Renal pelvis (tissue), 4 donors: ENCODE measurements around the gene RNF4. TPM values are rescaled to one million over a fixed set of nuclear protein-coding genes. Genes with fewer than 3 reads are reported as not detected.
"Not testable (repeated sequence)": the region's sequence is repeated elsewhere in the genome, so short reads cannot be mapped to it uniquely, and the experiment has no call there.

Experiments used
- DNase-seq: peaks from one replicate; pipeline ENCODE4 v3.0.0-alpha.2; 2013
- polyA plus RNA-seq, 3 donors: library from polyadenylated mRNA; unstranded; fragments of 120-200 nt; gene quantifications; one replicate each; pipeline ENCODE4 v1.2.1, GENCODE V29; 2013; ENCODE audit not compliant: insufficient read length in 3 of 3

Gene RNF4
- polyA plus RNA-seq, 3 donors = 68.5 to 70.9 (median 69.4) TPM

DNA sequence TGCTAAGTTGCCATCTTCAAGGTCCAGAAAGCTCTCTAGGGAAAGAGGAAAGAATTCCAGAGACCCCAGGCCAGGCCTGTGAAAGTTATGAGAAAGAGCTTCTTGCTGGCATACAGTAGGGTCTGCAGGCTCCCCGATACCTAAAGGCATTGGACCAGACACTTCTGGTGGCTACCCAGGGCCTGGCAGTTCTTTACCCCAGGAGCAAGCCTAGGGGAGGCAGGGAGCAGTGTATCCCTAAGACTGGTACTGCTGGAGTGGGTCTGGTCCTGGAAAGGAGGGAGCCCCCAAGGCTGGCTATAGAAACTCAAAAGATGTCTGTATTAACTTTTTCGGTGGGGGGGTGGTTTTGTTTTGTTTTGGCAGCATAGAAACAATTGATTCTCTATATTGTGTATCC is 47.7 kb downstream of the RNF4 start:
- DNase-seq = no peak

GRCh38 chr4:2526559-2526958 is 57.7 kb downstream of the RNF4 start:
- no peak for DNase-seq

DNA sequence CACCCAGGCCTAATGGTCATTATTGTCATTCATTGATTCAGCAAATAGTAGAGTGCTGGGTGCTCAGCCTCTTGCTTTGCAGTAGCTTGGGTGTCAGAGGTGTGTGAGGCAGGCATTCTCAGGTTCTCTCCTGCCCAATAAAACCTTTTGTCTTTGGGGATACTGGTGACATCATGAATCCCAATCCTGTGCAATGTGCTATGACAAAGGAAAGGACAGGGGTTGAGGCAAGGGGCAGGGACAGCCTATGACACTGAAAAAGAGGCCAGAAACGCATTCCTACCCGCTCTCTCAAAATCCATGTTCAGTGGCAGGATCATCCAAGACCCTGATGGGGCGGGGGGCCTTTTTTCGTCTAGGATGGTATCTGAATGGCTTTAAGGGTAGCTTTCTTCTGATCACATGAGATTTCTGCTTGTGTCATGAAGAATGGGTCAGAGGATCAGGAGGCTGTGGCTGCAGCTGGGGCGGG is 66.0 kb downstream of the RNF4 start:
- DNase-seq = peak; percentile 10

GRCh38 chr4:2535376-2536192 is 66.7 kb downstream of the RNF4 start:
- DNase-seq = peak; percentile 48

- peak; percentile 99 for DNase-seq
Observed at GRCh38 chr4:2536193-2537010, 67.5 kb downstream of the RNF4 start, which contains the start of gene FAM193A. Gene FAM193A, plus strand, starts transcription at chr4:2536647. Its CDS starts 269 bp downstream, at chr4:2536916.

DNA sequence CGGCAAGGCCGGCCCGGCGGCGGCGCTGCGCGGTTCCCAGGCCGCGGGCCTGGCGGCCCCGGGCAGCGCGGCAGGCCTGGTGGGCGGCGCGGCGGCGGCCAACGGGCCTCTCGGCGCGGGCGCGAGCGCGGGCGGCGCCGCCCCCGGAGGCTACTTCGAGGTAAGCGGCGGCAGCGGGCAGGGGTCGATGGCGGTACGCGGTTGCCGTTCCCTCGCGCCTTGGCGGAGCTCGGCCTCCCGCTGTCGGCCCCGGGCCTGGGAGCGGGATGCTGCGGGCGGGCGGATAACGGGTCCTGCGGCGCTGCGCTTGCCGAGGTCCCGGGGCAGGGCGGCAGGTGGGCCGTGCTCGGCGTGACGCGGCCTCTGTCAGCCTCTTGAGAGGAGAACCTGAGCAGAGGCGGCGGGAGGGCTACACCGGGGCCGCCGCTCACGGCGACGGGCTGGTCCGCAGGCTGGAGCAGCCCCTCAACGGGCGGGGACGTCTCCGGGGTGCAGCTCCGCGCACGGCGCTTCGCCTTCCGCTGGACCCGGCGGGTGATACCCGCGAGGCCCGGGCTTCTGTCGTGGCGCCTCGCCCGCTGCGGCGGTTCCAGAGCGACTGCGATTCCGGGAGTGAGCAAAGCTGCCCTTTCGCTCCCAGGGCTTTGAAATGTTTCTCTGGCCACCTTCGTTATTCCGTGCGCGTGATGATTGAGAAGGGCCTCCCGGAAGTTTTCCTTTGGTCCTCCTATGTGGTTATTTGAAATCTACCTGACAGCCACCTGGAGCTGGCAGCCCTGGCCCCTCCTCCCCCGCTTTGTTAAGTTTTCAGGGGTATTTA is 68.3 kb downstream of the RNF4 start:
- DNase-seq = peak; percentile 38

DNA sequence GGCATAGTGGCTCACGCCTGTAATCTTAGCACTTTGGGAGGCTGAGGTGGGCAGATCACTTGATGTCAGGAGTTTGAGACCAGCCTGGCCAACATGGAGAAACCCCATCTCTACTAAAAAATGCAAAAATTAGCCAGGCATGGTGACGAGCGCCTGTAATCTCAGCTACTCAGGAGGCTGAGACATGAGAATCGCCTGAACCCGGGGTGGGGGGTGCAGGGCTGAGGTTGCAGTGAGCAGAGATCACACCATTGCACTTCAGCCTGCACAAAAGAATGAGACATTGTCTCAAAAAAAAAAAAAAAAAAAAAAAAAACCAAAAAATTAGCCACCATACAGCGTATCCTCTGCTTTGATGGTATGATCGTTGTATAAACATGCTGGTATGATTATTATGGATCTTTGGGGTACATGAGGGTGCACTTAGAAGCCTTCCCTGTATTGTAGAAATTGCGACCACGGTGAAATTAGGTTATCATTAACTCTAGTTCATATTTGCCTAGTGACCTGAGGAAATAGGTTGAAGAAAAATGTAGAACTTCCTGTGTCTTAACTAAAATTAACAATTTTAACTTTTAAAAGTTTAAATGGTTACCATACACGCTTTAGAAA is 74.8 kb downstream of the RNF4 start:
- DNase-seq = not testable (repeated sequence)

DNA sequence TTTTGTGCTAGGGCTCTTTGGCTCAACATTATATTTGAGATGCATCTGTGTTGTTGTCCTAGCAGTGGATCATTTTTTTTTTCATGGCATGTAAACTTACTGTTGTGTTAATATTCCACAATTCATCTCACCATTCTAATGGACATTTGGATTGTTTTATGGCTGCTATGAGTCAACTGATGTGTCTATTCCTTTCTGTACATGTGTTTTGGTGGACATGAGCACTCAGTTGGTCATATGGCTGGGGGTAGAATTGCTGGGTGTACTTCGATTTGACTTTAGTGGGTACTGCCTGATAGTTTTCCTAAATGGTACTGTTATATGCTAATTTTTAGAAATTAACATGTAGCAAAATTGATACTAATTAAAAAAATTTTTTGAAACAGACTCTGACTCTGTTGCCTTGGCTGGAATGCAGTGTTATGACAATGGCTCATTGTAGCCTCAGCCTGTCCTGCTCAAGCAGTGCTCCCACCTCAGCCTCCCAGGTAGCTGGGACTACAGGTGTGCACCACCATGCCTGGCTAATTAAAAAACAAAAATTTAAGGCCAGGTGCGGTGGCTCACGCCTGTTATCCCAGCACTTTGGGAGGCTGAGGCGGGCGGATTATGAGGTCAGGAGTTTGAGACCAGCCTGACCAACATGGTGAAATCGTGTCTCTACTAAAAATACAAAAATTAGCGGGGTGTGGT is 76.6 kb downstream of the RNF4 start:
- no peak for DNase-seq

GRCh38 chr4:2546286-2546823 is 77.4 kb downstream of the RNF4 start:
- no peak for DNase-seq

- DNase-seq = not testable (repeated sequence)
Observed at GRCh38 chr4:2546961-2547691, 78.2 kb downstream of the RNF4 start.

- DNase-seq = no peak
Observed at GRCh38 chr4:2551118-2551517, 82.2 kb downstream of the RNF4 start.

- no peak for DNase-seq
Observed at GRCh38 chr4:2552806-2553205, 83.9 kb downstream of the RNF4 start.

DNA sequence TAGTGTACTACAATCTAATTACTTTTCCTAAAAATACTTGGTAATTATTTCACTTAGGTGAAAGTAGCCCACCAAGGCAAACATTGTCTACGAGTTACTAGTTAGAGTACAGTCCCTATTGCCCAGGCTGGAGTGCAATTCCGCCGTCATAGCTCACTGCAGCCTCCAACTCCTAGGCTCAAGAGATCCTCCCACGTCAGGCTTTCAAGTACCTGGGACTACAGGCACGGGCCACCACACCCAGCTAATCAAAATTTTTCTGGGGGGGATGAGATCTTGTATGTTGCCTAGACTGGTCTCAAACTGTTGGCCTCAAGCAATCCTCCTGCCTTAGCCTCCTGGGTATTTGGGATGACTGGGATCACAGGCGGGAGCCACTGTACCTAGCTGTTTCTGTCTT is 89.4 kb downstream of the RNF4 start:
- DNase-seq = no peak

GRCh38 chr4:2560167-2560566 is 91.3 kb downstream of the RNF4 start:
- DNase-seq = no peak

Other genes starting within 250 kb of the RNF4 start
- gene HAUS3, start 227.0 kb upstream of the RNF4 start, polyA plus RNA-seq = 10 to 100 TPM; 16.5 to 20.4 (median 20.3) TPM
- gene POLN, start 227.0 kb upstream of the RNF4 start, polyA plus RNA-seq = 1 to 10 TPM; 2.3 to 6.7 (median 3.7) TPM
- gene MXD4, start 207.0 kb upstream of the RNF4 start, polyA plus RNA-seq = 10 to 100 TPM; 68.4 to 76.6 (median 76.2) TPM
- gene ZFYVE28, start 50.5 kb upstream of the RNF4 start, polyA plus RNA-seq = 1 to 10 TPM; 1.7 to 3.7 (median 3.2) TPM
- 1 to 10 TPM in 1 of 3 donors, under 1 TPM in 2; 0.84 to 1.3 (median 0.91) TPM for gene CFAP99, start 50.2 kb upstream of the RNF4 start, polyA plus RNA-seq
- 10 to 100 TPM; 28.7 to 30.5 (median 28.9) TPM for gene FAM193A, start 67.5 kb downstream of the RNF4 start, polyA plus RNA-seq